ENCODE measurements around the gene SH2B2.

DNA sequence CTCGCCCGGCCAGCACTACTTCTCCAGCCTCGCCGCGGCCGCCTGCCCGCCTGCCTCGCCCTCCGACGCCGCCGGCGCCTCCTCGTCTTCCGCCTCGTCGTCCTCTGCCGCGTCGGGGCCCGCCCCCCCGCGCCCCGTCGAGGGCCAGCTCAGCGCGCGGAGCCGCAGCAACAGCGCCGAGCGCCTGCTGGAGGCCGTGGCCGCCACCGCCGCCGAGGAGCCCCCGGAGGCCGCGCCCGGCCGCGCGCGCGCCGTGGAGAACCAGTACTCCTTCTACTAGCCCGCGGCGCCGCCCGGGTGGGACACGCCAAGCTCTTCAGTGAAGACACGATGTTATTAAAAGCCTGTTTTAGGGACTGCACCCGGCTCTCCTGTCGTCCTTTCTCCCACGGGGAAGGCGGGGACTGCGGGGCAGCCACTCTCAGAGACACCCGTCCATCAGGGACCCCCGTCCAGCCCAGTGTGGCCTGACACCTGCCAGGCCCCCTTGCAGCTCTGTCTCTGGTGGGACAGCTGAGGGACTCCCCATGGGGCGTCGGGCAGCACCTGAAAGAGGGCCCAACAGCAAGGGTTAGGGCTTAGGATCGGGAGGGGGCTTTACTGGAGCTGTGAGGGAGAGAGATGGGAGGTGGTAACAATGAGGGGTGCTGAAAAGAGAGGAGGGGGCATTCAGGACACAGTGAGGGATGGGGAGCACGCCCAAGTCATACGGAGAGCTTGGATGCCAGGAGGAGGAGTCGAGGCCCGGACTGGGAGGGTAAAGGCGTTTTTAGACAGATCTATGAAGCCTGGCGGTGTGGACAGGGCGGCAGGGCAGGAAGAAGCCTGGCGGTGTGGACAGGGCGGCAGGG, 34.9 kb downstream of the SH2B2 start:
- TF ChIP-seq, protein P1, sequence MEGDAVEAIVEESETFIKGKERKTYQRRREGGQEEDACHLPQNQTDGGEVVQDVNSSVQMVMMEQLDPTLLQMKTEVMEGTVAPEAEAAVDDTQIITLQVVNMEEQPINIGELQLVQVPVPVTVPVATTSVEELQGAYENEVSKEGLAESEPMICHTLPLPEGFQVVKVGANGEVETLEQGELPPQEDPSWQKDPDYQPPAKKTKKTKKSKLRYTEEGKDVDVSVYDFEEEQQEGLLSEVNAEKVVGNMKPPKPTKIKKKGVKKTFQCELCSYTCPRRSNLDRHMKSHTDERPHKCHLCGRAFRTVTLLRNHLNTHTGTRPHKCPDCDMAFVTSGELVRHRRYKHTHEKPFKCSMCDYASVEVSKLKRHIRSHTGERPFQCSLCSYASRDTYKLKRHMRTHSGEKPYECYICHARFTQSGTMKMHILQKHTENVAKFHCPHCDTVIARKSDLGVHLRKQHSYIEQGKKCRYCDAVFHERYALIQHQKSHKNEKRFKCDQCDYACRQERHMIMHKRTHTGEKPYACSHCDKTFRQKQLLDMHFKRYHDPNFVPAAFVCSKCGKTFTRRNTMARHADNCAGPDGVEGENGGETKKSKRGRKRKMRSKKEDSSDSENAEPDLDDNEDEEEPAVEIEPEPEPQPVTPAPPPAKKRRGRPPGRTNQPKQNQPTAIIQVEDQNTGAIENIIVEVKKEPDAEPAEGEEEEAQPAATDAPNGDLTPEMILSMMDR (IDR thresholded peaks at IDR 0.05), result no peak
- TF ChIP-seq POLR2A (IDR thresholded peaks at IDR 0.05), result no peak

Data from prostate gland (tissue), 2 donors.